Measurements from ENCODE around the gene SLC22A17.

- TF ChIP-seq EZH2 (IDR thresholded peaks at IDR 0.05; ENCODE audit: insufficient read depth, poor library complexity, severe bottlenecking) (no peak), EZH2phosphoT487 (IDR thresholded peaks at IDR 0.05; ENCODE audit: insufficient read depth, low read depth) (no peak)
These were observed 50.1 kb downstream of the SLC22A17 start, which contains the start of gene PPP1R3E for GRCh38 chr14:23302290-23303225.
